GM12864 (cell line): ENCODE data around the gene SEMA5A.
A peak's percentile ranks its signal among the peaks of the same experiment; 100 is the strongest.

Experiments
- DNase-seq: peaks from one replicate; pipeline ENCODE4 v3.0.0-alpha.2; 2011; ENCODE audit warnings: low read depth
- H3K4me3 ChIP-seq: 2 replicates; pipeline ENCODE4 v1.5.1; 2011; ENCODE audit warnings: mild to moderate bottlenecking, low read depth, low read length, control low read depth
- TF ChIP-seq, protein P1 (sequence below): IDR thresholded peaks from 2 replicates; pipeline ENCODE4 v1.5.1; 2011; ENCODE audit warnings: low read depth, mild to moderate bottlenecking, moderate library complexity, low read length, control low read depth, inconsistent platforms; ENCODE audit errors: missing control alignments

Gene SEMA5A

DNA sequence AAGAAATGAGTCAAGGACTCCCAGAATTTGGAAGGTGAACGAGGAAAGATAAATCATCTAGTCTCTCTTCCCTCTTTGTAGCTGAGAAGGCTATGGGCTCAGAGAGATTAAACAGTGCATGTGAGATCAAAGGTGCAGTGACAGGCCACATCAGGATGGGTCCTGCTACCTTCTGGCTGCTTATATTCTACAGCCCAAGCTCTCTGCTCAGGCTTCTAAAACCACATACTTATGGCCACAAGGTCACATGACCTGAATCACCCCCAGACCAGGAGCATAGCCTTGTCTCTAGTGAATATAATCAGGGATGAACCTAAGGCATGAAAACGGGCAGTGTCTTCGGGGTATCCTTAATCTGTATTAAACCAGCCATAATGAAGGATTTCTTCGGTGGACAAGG, 158.9 kb downstream of the SEMA5A start:
- no peak for DNase-seq
- TF ChIP-seq, protein P1, sequence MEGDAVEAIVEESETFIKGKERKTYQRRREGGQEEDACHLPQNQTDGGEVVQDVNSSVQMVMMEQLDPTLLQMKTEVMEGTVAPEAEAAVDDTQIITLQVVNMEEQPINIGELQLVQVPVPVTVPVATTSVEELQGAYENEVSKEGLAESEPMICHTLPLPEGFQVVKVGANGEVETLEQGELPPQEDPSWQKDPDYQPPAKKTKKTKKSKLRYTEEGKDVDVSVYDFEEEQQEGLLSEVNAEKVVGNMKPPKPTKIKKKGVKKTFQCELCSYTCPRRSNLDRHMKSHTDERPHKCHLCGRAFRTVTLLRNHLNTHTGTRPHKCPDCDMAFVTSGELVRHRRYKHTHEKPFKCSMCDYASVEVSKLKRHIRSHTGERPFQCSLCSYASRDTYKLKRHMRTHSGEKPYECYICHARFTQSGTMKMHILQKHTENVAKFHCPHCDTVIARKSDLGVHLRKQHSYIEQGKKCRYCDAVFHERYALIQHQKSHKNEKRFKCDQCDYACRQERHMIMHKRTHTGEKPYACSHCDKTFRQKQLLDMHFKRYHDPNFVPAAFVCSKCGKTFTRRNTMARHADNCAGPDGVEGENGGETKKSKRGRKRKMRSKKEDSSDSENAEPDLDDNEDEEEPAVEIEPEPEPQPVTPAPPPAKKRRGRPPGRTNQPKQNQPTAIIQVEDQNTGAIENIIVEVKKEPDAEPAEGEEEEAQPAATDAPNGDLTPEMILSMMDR = no peak
- H3K4me3 ChIP-seq = no peak overlapping the region

DNA sequence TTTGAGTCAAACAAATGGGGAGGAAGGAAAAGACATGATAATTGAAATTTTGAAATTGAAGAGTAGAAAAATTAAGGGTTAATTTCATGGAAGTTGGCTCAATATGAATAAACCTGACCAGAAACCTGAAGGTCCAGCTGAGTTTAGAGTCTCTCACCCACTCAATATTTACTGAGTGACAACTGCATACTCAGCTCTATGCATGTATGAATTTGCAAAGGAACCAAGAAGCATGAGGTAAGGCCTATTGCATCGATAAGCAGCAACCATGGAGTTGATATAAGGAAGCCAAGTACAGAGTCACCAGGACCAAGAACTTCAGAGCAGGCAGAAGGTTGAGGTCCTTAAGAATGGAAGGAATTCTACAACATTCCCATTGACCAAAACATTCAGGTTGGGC, 163.4 kb downstream of the SEMA5A start:
- TF ChIP-seq, protein P1 = no peak
- no peak overlapping the region for H3K4me3 ChIP-seq
- no peak for DNase-seq

DNA sequence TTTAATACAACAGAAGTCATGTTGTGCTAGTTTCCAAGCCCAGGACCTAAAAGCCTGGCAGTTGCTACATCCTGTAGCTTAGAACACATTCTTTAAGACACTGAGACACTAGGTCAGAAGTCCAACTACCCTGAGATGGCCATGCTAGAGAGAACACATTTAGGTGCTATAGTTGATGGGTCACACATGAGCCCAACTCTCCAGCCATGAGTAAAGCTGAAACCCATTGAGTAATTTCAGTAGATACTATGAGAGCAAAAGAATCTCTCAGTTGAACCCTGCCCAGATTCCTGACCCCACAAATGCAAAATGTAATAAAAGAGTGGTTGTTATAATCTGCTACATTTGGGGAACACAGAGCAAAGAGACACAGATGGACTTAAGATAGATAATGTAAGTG, 164.4 kb downstream of the SEMA5A start:
- TF ChIP-seq, protein P1 = no peak
- DNase-seq = peak; percentile 73
- no peak overlapping the region for H3K4me3 ChIP-seq

DNA sequence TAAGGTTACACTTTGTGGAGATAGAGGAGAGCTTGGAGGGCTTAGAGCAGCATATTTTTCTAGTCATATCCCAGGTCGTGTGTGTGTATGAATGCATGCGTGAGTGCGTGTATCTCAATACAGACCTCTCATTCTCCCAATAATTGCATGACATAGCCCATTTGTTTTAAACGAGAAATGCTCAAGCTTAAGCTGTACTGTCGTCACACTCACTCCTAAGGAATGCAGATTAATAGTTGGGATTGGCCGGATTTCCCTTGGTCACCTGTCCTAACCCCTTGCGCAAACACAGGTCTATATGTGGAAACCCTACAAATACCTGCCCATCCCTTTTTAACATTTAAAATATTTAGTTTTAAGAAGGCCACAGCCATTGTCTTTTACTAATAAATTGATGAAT, 165.8 kb downstream of the SEMA5A start:
- no peak for DNase-seq
- TF ChIP-seq, protein P1 = no peak
- H3K4me3 ChIP-seq = no peak overlapping the region

DNA sequence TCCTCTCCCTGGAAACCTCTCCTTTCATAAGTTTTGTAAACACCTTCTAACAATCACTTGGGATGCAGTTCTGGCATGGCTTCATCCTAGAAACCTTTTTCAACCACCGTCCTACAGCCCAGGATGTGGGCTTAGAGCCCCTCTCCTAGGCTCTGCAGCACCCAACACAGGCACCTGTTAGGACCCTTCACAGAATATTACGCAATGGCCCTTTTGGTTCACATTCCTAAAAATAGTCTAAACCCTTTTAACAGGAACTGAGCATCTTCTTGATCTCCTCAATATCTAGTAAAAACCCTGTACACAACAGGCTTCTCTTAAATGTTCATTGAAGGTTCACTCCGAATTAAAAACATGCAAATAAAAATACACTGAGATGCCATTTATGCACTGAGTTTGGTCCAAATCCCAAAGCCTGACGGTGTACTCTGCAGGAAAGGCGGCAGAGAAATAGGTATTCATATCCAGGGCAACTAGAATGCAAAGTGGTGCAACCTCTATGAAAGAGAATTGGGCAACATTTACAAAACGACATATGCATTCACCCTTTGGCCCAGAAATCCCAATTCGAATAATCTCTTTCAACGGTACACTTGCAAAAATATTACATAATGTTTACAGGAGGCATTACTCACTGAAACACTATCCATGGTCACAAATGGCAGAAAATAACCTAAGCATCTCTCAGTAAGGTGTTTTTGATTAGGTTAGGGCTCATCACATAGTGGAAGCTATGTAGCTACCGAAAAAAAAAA, 169.3 kb downstream of the SEMA5A start:
- no peak for DNase-seq
- TF ChIP-seq, protein P1 = no peak

DNA sequence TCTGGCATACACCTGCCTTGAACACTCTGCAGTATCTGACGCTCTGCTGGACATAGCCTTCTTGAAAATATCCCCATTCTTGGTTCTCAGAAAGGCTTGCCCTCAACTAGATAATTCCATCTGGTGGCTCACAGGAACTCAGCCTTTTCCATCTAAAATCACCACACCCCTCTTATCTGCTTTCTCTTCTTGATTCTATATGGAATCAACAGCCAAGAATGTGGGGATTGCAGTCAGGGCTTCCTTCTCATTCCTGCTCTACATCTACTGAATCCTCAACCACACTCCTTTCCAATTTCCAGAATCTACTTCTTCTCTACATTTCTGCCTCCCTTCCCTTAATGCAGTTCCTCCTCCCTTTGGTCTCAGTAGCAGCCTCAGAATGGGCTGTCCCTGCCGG, 170.1 kb downstream of the SEMA5A start:
- DNase-seq = no peak
- TF ChIP-seq, protein P1 = no peak
- H3K4me3 ChIP-seq = no peak overlapping the region

More for the DNA sequence above, 169.3 kb downstream of the SEMA5A start:
- no peak overlapping the region for H3K4me3 ChIP-seq

DNA sequence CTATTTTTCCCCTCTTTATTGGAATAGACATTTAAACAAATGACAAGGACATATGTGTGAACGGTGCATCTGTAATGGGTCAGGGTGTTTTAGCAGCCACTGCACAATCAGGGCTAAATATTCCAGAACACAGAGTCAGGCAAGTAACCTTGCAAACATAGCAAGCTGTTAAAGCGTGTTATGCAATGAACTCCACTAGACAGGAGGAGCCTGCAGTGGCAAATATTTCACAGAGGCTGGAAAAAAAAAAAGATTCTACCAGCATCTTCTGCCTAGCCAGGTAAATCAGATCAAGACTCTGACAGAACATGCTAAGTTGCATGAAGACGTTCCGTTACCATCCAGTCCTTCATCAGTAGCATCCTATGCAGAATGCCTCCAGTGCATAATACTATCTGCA, 171.8 kb downstream of the SEMA5A start:
- TF ChIP-seq, protein P1 = no peak
- DNase-seq = no peak
- H3K4me3 ChIP-seq = no peak overlapping the region
